OCI-LY7 (cell line): ENCODE data around the gene HPDL. TPM values are rescaled to one million over a fixed set of nuclear protein-coding genes. Genes with fewer than 3 reads are reported as not detected.

Experiments
- BruUV-seq: library from RNA; stranded (reverse); fragments of 400-500 nt; replicated peaks from 2 replicates; lab custom pipeline; 2021; lab: Mats Ljungman, UMichigan
- CTCF ChIA-PET: fragments of 300-600 bp; sonication (Branson Sonifier 250); formaldehyde crosslinking; loops from one replicate; lab custom pipeline; 2022; ENCODE audit warnings: antibody characterized with exemption; ENCODE audit not compliant: unreplicated experiment; lab: Charles Lee
- POLR2A ChIA-PET: fragments of 300-600 bp; sonication (Branson Sonifier 250); formaldehyde crosslinking; loops from one replicate; lab custom pipeline; 2022; ENCODE audit warnings: antibody characterized with exemption; lab: Charles Lee
- DNase-seq: peaks from one replicate; pipeline ENCODE4 v3.0.0-alpha.2; 2015; ENCODE audit warnings: low spot score
- H2AFZ ChIP-seq: fragments of 200-600 bp; sonication (generic), shearing (Covaris generic); 2 replicates; pipeline ENCODE4 v1.6.1; 2014; ENCODE audit warnings: mild to moderate bottlenecking, antibody characterized with exemption, low read length, moderate library complexity
- H3K27ac ChIP-seq: fragments of 200-600 bp; sonication (generic); 2 replicates; pipeline ENCODE4 v1.5.1; 2014; ENCODE audit warnings: mixed run types, low read depth, mild to moderate bottlenecking, moderate library complexity, low read length, inconsistent platforms; ENCODE audit not compliant: poor library complexity, severe bottlenecking
- H3K36me3 ChIP-seq: fragments of 200-600 bp; sonication (generic); 2 replicates; pipeline ENCODE4 v1.6.1; 2014; ENCODE audit warnings: mild to moderate bottlenecking, antibody characterized with exemption, low read length, moderate library complexity, mixed read lengths; ENCODE audit not compliant: insufficient read depth
- H3K4me1 ChIP-seq: fragments of 200-600 bp; sonication (generic); 2 replicates; pipeline ENCODE4 v1.5.1; 2014; ENCODE audit warnings: mild to moderate bottlenecking, low read length; ENCODE audit not compliant: insufficient read depth, poor library complexity, severe bottlenecking
- H3K4me2 ChIP-seq: fragments of 200-600 bp; sonication (generic); 2 replicates; pipeline ENCODE4 v1.6.1; 2014; ENCODE audit warnings: mild to moderate bottlenecking, low read length
- H3K4me3 ChIP-seq: fragments of 200-600 bp; sonication (generic); 2 replicates; pipeline ENCODE4 v1.5.1; 2014; ENCODE audit warnings: mild to moderate bottlenecking, low read depth, low read length; ENCODE audit not compliant: poor library complexity, severe bottlenecking
- H3K79me2 ChIP-seq: fragments of 200-600 bp; sonication (generic); 2 replicates; pipeline ENCODE4 v1.6.1; 2016; ENCODE audit warnings: low read depth, mild to moderate bottlenecking, low read length, moderate library complexity, mixed read lengths; ENCODE audit not compliant: insufficient read depth
- H3K9me2 ChIP-seq: fragments of 200-600 bp; sonication (generic); 2 replicates; pipeline ENCODE4 v1.6.1; 2016; ENCODE audit warnings: mild to moderate bottlenecking, low read length, mixed read lengths; ENCODE audit not compliant: insufficient read depth
- H3K9me3 ChIP-seq: fragments of 200-600 bp; sonication (generic); 2 replicates; pipeline ENCODE4 v1.6.1; 2014; ENCODE audit warnings: mild to moderate bottlenecking, mixed run types, low read length, mixed read lengths
- H4K20me1 ChIP-seq: fragments of 200-600 bp; sonication (generic); 2 replicates; pipeline ENCODE4 v1.6.1; 2014; ENCODE audit warnings: mild to moderate bottlenecking, antibody characterized with exemption, low read length, moderate library complexity, mixed read lengths; ENCODE audit not compliant: insufficient read depth
- CTCF ChIP-seq: fragments of 200-600 bp; sonication (generic); conservative IDR thresholded peaks from 2 replicates; pipeline ENCODE4 v1.5.1; 2014; ENCODE audit warnings: mild to moderate bottlenecking, antibody characterized with exemption, low read length, moderate library complexity, mixed read lengths
- EZH2phosphoT487 ChIP-seq: fragments of 200-600 bp; sonication (generic); IDR thresholded peaks from 2 replicates; pipeline ENCODE4 v1.6.1; 2018; ENCODE audit warnings: low read depth, borderline replicate concordance, mild to moderate bottlenecking, mixed run types, antibody characterized with exemption, low read length, moderate library complexity, mixed read lengths
- intact Hi-C: fragments of 100-400 bp; cut with micrococcal nuclease; formaldehyde crosslinking; loops from one replicate; pipeline ENCODE4 v1.10.0; 2022; ENCODE audit not compliant: unreplicated experiment
- total RNA-seq, 2 experiments: library from RNA; depleted of rRNA in 1 of 2; stranded (reverse); fragments of >200 nt in 1 of 2; shearing (Covaris generic) in 1 of 2; gene quantifications; 2 replicates each; pipeline ENCODE4 v1.2.3, GENCODE V29; 2014 to 2022

HPDL gene
- total RNA-seq, 2 experiments from 2014 or later = 25.2 to 25.8 TPM

GRCh38 chr1:45328680-45329079 lies 2.0 kb downstream of the HPDL start:
- Histone ChIP-seq H3K9me3 (no peaks in the 10 kb centered on the region), H3K36me3 (peaks cover 15% of the 10 kb centered on the region), H3K4me3 (peak overlapping the region; percentile 71), H3K27ac (peak overlapping the region; percentile 57), H4K20me1 (no peaks in the 10 kb centered on the region), H3K9me2 (no peaks in the 10 kb centered on the region), H3K79me2 (peaks cover 7% of the 10 kb centered on the region; the same call in 1 of the 2 replicates), H2AFZ (no peak overlapping the region), H3K4me1 (peaks cover 34% of the 10 kb centered on the region), H3K4me2 (peak overlapping the region; percentile 86)
- DNase-seq = no peak
- no peak for TF ChIP-seq EZH2phosphoT487
- TF ChIP-seq CTCF = no peak
- no TSS peak for BruUV-seq
- intact Hi-C loops = loop anchor here (1.0 kb wide), 1 partner anchor 11 kb away; no protein-coding TSS in a partner anchor
- ChIA-PET CTCF (no interaction called here), POLR2A (interaction anchor here (0.8 to 7.5 kb wide), 5 partner anchors 11 to 317 kb away, joined by 3 to 45 read pairs (median 4); partner anchors contain the start of genes HECTD3, MUTYH, TOE1 and UROD)

DNA sequence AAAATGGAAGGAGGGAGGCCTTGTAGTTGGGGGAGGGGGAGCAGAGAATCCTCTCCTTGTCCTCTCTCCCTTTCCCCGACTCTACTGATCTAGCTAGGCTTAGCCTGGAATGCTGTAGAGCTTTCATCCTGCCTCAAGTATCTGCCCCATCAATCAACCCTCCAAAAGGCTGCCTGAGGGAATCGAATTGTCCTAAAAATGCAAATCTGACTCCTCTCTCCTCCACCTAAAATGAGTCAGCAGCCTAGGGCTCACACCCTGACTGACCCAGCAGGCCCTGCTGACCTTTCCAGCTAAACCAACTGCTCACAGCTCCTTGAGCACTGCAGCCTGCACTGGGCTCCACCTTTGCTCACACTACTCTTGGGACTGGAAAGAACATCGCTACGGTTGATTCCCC lies 2.8 kb downstream of the HPDL start:
- Histone ChIP-seq H4K20me1 (no peaks in the 10 kb centered on the region), H3K9me3 (no peaks in the 10 kb centered on the region), H2AFZ (no peak overlapping the region), H3K36me3 (peaks cover 22% of the 10 kb centered on the region), H3K4me3 (no peak overlapping the region), H3K4me1 (peaks cover 39% of the 10 kb centered on the region), H3K4me2 (peak overlapping the region; percentile 86; the same call in 1 of the 2 replicates), H3K9me2 (no peaks in the 10 kb centered on the region), H3K27ac (no peak overlapping the region), H3K79me2 (peaks cover 7% of the 10 kb centered on the region; the same call in 1 of the 2 replicates)
- CTCF ChIA-PET = no interaction called here
- intact Hi-C loops = no loop called here
- no peak for TF ChIP-seq CTCF
- TF ChIP-seq EZH2phosphoT487 = no peak
- no TSS peak for BruUV-seq
- POLR2A ChIA-PET = interaction anchor here (0.6 to 7.5 kb wide), 4 partner anchors 11 to 172 kb away, joined by 3 to 45 read pairs (median 6); partner anchors contain the start of genes MUTYH and TOE1
- no peak for DNase-seq
